ENCODE results near the gene KRTAP12-1.
"Not testable (repeated sequence)": the region's sequence is repeated elsewhere in the genome, so short reads cannot be mapped to it uniquely, and the experiment has no call there.

KRTAP12-1 gene

GRCh38 chr21:44697811-44698734, 16.1 kb upstream of the KRTAP12-1 start:
- no peak for TF ChIP-seq CTCF (conservative IDR thresholded peaks at IDR 0.05; ENCODE audit: low read depth, low read length)
- no peaks in the 10 kb centered on the region for H3K36me3 ChIP-seq (ENCODE audit: insufficient read depth)
- no peak overlapping the region for H3K9ac ChIP-seq
- no peaks in the 10 kb centered on the region for H3K79me2 ChIP-seq (ENCODE audit: insufficient read depth, low read depth)
- H3K27ac ChIP-seq = no peak overlapping the region
- no peak overlapping the region for H2AFZ ChIP-seq (ENCODE audit: low read depth)
- no peak overlapping the region for H3K4me2 ChIP-seq
- no peaks in the 10 kb centered on the region for H4K20me1 ChIP-seq (ENCODE audit: insufficient read depth)
- no peaks in the 10 kb centered on the region for H3K4me1 ChIP-seq (ENCODE audit: low read depth, poor library complexity, severe bottlenecking)
- peaks cover 86% of the 10 kb centered on the region for H3K27me3 ChIP-seq (ENCODE audit: insufficient read depth, low read depth)
- no peak overlapping the region for H3K4me3 ChIP-seq (IDR thresholded peaks at IDR 0.05; ENCODE audit: insufficient read depth, low read depth, low read length)

GRCh38 chr21:44697172-44697810, 15.3 kb upstream of the KRTAP12-1 start, which contains the start of gene KRTAP10-12:
TSS of gene KRTAP10-12 (plus strand) at chr21:44697172. CDS start at chr21:44697202, 30 bp downstream.
- not testable (repeated sequence) for H3K9ac ChIP-seq; H4K20me1 ChIP-seq (ENCODE audit: insufficient read depth); H3K27ac ChIP-seq; H3K4me2 ChIP-seq; H3K36me3 ChIP-seq (ENCODE audit: insufficient read depth); H3K4me3 ChIP-seq (IDR thresholded peaks at IDR 0.05; ENCODE audit: insufficient read depth, low read depth, low read length); H3K4me1 ChIP-seq (ENCODE audit: low read depth, poor library complexity, severe bottlenecking); H2AFZ ChIP-seq (ENCODE audit: low read depth); H3K79me2 ChIP-seq (ENCODE audit: insufficient read depth, low read depth)
- peaks cover 83% of the 10 kb centered on the region for H3K27me3 ChIP-seq (ENCODE audit: insufficient read depth, low read depth)

- Histone ChIP-seq H3K27me3 (ENCODE audit: insufficient read depth, low read depth) (peaks cover 82% of the 10 kb centered on the region), H3K9ac (no peak overlapping the region), H3K79me2 (ENCODE audit: insufficient read depth, low read depth) (no peaks in the 10 kb centered on the region), H3K4me1 (ENCODE audit: low read depth, poor library complexity, severe bottlenecking) (no peaks in the 10 kb centered on the region), H3K4me3 (IDR thresholded peaks at IDR 0.05; ENCODE audit: insufficient read depth, low read depth, low read length) (no peak overlapping the region), H3K4me2 (no peak overlapping the region), H3K36me3 (ENCODE audit: insufficient read depth) (no peaks in the 10 kb centered on the region), H4K20me1 (ENCODE audit: insufficient read depth) (no peaks in the 10 kb centered on the region), H2AFZ (ENCODE audit: low read depth) (no peak overlapping the region), H3K27ac (no peak overlapping the region)
- no peak for TF ChIP-seq CTCF (conservative IDR thresholded peaks at IDR 0.05; ENCODE audit: low read depth, low read length)
These were observed 14.6 kb upstream of the KRTAP12-1 start for GRCh38 chr21:44696572-44696971.

GRCh38 chr21:44695641-44696040, 13.7 kb upstream of the KRTAP12-1 start:
- no peaks in the 10 kb centered on the region for H3K79me2 ChIP-seq (ENCODE audit: insufficient read depth, low read depth)

More at GRCh38 chr21:44695641-44696040, 13.7 kb upstream of the KRTAP12-1 start:
- H3K4me3 ChIP-seq (IDR thresholded peaks at IDR 0.05; ENCODE audit: insufficient read depth, low read depth, low read length) = no peak overlapping the region
- no peak overlapping the region for H3K4me2 ChIP-seq
- no peaks in the 10 kb centered on the region for H3K4me1 ChIP-seq (ENCODE audit: low read depth, poor library complexity, severe bottlenecking)
- H3K27me3 ChIP-seq (ENCODE audit: insufficient read depth, low read depth) = peaks cover 76% of the 10 kb centered on the region
- no peaks in the 10 kb centered on the region for H4K20me1 ChIP-seq (ENCODE audit: insufficient read depth)
- H2AFZ ChIP-seq (ENCODE audit: low read depth) = no peak overlapping the region
- H3K27ac ChIP-seq = no peak overlapping the region
- no peaks in the 10 kb centered on the region for H3K36me3 ChIP-seq (ENCODE audit: insufficient read depth)
- H3K9ac ChIP-seq = no peak overlapping the region
- TF ChIP-seq CTCF (conservative IDR thresholded peaks at IDR 0.05; ENCODE audit: low read depth, low read length) = no peak

All from KMS-11 (cell line).